HG02610 (cell line): ENCODE data around the gene KCNMB1.
"Not testable (repeated sequence)": the region's sequence is repeated elsewhere in the genome, so short reads cannot be mapped to it uniquely, and the experiment has no call there.

Experiments
- ATAC-seq: cut with Tn5 transposase; IDR thresholded peaks from one replicate; pipeline ENCODE4 v1.9.1; 2021; ENCODE audit warnings: mild to moderate bottlenecking, moderate library complexity; ENCODE audit not compliant: unreplicated experiment

Gene KCNMB1

DNA sequence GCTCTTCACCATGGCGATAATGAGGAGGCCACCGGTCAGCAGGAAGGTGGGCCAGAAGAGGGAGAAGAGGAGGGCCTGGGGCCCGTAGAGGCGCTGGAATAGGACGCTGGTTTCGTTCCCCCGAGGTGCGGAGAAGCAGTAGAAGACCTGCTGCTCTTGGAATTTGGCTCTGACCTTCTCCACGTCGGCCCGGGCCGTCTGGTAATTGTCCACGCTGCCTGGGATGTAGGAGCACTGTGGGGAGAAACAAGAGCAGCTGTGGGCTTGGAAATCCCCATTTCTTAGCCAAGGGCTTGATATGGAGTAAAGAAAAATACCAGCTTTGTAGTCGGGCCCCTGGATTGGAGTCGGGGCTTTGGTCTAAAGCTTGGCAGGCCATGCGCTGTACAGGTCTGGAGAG is 10.4 kb downstream of the KCNMB1 start:
- no peak for ATAC-seq

DNA sequence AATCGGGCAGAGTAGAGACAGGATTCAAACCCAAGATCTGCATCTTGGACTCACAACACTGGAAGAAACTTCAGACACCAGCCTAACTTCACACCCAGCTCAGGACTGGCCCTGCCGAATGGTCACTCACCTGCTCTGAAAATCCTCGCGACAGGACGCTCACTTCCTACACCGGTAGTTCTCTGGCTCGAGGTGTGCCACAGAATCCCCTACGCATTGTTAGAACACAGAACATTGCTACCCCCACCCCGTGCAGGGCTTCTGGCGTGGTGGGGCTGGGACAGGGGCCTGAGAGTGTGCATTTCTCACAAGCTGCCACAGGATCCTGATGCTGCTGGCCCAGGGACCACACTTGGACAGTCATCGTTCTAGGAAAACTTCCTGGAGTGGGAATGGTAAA is 12.1 kb downstream of the KCNMB1 start:
- ATAC-seq = no peak

DNA sequence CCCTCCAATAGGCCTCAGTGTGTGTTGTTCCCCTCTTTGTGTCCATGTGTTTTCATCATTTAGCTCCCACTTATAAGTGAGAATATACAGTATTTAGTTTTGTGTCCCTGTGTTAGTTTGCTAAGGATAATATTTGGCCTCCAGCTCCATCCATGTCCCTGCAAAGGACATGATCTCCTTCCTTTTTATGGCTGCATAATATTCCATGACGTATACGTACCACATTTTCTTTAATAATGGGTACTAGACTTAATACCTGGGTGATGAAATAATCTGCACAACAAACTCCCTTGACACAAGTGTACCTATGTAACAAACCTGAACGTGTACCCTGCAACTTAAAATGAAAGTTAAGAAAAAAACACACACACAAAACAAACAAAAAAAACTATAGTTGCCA is 12.6 kb downstream of the KCNMB1 start:
- ATAC-seq = not testable (repeated sequence)

DNA sequence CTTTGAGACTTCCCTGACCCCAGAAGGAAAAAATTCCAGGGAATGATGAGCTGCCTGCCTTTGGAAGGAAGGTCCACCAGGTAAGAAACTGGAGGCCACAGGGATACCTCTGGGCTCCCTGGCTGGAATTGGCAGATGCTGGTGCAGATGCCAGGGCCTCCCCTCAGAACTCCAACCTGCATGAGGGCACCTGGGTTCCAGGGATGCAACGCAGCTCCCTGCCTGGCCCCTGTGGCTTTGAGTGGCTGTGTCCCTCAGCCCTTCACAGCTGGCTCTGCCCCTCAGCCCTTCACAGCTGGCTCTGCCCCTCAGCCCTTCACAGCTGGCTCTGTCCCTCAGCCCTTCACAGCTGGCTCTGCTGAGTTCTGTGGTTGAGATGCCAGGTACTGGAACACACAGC is 13.9 kb downstream of the KCNMB1 start:
- no peak for ATAC-seq

DNA sequence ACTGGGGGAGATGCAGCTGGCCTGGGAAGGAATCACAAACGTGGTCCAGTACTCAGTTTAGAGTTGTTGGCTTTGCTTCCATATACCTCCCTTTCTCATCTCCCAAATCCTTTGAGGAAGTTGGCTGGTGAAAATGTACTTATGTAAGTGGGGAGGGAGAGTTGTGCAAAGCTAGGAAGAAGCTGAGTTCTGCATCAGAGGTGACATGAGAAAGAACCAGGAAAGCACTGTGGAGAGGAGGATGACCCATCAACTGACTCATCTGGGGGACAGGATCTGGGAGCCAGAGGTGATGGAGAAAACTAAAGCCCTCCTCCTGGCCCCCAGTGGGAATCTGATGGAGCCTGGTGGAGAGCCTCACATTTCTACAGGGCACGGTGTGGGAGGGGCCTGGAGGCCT is 16.2 kb downstream of the KCNMB1 start:
- ATAC-seq = no peak

DNA sequence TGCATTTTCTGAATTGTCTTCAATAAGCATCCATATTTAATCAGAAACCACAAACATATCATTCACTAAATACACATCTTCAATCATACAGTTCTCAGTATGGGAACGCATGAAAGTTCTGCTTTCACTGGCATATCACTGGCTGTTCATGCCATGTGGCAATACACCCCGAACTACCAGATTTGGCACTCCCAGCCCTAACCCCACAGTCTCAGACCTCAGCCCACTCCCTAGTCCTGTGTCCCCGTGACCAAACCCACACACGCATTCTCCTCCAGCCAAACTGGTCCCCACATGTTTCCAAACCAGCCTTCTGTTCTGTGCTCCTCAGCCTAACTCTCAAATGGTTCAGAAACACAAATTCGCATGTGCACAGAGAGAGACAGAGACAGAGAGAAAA is 20.6 kb downstream of the KCNMB1 start:
- no peak for ATAC-seq

DNA sequence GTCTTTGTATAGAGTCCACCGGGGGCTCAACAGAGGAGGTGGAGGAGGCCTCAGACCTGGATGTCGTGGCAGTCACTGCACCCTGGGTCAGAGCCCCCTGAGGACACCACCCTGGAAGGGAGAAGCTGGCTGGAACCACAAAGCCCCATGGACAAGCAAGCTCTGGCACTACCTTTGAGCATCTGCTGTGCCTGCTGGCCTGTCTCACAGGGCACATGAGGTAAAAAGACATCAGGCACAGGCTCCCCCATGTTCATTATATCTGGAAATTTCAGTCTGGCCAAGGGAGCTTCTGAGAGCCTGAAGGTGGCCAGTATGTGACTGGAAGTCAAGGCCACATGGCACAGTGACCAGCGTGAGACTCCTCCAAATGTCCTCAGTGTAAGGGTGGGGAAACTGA is 22.9 kb downstream of the KCNMB1 start:
- no peak for ATAC-seq

DNA sequence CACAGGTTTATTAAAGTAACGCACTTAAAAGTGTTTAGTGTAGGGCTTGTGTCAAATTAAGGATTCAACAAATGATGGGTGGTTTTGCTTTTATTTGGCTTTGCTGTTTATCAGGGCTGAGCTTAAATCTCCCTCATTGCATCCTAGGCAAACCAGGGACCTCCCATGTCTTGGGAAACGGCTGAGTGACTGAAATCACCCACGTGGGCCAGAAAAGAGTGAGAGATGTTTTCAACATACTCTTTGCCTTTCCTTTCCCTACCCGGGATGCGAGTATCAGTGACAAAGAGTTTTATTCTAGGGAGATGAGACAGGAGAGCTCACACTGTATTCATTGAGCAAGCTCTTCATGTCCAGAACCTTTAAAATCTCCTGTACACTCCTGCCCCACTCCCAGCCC is 23.3 kb downstream of the KCNMB1 start:
- ATAC-seq = no peak

DNA sequence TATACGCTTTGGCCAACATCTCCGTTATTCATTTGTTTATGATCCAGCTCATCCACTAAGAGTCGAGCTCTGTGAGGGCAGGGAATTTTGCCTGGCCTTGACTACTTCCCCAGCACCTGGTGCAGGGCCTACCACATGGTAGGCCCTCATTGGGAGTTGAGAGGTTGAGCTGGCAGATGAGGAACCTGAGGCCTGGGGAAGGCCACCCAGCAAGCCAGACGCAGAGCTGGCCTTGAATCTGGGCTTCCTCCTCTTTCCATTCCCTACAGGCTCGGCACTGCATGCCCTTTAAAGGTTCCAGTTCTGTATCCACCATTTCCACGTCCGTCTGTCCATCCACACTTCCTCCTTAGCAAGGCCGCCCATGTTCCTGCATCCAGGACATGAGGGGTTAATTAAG is 24.2 kb downstream of the KCNMB1 start:
- no peak for ATAC-seq

DNA sequence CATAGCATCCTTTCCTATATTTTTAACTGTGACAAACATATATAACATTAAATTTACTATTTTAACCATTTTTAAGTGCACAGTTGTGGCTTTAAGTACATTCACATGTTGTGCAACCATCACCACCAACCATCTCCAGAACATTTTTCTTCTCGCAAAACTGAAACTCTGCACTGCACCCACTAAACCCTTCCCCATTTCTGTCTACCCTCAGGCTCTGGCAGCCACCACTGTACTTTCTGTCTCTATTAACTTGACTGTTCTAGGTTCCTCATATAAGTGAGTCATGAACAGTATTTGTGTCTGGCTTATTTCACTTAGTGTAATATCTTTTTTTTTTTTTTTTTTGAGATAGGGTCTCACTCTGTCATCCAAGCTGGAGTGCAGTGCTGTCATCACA is 25.5 kb downstream of the KCNMB1 start:
- no peak for ATAC-seq

DNA sequence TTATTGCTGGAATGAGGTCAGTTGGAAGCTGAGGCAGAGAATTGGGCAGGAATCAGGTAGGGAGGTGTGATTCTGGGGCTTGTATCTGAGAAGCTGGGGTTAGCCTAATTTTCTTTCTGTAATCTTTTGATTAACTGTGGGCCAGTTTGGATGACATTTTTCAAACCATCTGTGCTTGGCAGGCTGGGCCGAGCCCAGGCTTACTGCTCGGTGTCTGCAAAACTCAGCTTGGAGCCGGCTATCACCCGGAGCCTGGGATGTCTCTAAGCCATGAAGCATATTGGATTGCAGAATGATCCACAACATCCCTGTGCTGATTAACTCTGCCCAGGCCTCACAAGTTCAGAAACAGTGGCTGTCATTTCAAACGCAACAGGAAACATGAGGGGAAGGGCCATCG is 26.5 kb downstream of the KCNMB1 start:
- ATAC-seq = no peak

DNA sequence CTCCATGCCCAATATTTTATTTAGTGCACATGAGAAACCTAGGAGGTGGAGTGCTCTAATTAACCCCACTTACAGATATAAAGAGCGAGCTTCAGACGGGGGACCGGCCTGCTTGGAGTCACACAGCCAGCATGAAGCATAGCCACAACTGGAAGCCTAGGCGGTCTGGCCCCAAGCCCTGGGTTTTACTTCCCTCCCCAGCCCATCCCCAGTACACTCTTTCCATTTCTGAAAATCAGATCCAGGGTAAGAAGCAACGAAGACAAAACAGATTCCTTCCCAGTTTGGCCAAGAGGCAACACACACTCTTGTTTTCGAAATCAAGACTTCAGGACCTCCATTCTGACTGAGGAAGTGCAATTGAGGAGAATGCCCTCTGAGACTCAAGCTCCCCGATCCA is 27.1 kb downstream of the KCNMB1 start:
- no peak for ATAC-seq

DNA sequence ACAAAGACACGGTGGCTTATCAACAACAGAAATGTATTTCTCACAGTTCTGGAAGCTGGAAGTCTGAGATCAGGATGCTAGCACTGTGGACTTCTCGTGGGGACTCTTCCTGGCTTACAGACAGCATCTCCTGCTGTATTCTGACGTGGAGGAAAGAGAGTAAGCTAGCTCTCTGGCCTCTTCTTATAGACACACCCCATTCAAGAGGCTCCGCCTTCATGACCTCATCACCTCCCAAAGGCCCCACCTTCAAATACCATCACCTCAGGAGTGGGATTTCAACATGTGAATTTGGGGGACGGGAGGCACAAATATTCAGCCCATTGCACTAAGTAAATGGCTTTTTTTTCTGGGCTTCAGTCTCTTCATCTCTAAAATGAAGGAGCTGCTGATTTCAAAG is 27.6 kb downstream of the KCNMB1 start:
- ATAC-seq = no peak

DNA sequence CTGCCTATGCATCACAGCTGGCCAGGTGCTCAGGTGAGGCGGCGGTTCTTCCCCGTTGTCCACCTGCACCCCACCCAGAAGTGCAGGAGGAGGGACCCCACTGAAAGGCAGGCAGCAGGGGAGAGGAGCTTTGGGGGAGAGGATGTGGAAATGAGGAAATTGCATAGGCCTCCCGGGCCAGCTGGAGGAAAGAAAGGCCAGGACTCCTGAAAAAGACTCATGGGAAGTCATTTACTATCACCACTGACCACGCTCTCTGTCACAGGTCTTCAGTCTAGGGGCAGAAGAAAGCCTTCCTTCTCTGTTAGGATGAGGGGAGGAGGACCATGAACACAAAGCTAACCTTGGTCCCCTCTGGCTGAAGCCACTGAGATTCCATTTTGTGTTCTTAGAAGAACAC is 28.1 kb downstream of the KCNMB1 start:
- ATAC-seq = no peak

DNA sequence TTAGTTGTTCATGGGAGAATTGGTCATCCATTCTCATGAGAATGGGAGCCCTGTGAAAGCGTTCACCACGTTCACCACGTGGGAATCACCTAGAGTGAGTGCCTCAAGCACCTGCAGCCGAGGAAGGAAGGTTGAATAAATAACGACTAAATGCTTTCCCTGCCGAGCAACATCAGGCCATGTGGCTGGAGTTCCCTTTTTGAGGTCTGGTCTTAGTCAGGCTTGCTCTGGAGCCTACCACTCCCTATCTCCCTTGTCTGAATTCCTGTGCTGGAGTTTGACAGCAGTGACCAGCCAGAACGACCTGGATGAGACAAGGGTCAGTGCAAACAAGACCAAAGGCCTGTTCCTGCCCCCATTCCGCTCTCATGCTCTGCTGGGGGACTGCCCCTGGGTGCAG is 28.5 kb downstream of the KCNMB1 start:
- peak; percentile 53 for ATAC-seq

DNA sequence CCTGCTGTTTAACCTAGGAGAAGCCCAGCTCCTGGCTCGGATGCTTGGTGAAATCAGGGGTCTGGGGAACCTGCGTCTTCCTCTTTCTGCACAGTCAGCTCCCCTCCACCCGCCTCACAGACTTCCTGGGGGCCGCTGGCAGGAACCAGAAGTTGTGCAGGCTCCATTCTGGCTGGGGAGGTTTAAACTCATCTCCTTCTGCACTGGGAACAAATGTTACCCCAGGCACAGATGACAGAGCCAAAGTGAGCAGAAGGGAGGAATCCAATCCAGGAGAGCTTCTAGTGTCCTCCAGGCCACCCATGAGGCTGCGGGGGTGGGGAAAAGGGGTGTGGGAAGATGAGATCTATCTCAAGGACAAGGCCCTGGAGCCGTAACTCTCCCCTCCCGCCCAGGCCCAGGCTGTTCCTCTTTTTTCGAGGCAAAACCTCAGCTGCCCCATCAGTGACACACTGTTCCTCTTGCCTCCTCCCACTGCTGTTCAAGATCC is 31.2 kb downstream of the KCNMB1 start:
- ATAC-seq = no peak

DNA sequence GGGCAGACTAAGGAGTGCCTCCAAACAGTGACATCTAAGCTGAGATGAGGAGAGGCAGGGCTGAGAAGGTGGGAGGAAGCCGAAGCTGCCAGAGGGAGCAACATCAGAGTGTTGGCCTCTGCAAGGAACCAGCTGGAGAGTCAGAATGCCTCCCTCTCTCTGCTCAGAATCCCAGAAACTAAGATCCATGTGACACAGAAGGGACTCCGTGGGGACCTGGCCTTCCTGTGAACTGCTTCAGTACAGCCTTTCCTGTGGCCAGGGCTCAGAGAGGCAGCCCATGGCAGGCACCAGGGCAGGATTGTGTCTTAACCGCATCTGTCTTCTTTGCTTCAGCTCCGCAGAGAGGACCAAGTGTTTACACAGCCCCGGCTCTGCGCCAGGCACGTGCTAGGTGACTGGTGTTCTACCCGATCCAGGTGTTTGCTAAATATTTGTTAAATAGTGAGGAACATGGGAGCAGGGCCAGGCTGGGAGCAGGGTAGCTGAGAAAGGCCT is 33.5 kb downstream of the KCNMB1 start:
- ATAC-seq = no peak

DNA sequence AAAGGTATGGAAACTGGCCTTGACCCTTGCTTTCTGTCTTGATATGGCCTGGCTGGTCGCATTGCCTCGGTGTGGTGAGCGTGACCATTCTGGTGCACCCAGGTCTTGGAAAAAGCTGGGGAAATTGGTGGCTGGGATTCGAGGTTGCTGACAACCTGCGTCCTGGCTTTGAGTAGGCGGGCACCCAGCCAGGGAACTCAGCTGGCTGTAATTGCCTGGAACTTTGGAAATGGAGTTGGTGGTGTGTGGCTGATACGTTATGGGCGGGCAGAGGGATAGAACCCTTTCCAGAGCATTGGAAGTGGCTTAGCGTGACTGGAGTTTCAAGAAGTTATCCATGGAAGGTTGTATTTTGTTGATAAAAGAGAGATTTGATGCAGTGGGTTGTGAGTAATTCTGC is 35.2 kb downstream of the KCNMB1 start:
- ATAC-seq = no peak

DNA sequence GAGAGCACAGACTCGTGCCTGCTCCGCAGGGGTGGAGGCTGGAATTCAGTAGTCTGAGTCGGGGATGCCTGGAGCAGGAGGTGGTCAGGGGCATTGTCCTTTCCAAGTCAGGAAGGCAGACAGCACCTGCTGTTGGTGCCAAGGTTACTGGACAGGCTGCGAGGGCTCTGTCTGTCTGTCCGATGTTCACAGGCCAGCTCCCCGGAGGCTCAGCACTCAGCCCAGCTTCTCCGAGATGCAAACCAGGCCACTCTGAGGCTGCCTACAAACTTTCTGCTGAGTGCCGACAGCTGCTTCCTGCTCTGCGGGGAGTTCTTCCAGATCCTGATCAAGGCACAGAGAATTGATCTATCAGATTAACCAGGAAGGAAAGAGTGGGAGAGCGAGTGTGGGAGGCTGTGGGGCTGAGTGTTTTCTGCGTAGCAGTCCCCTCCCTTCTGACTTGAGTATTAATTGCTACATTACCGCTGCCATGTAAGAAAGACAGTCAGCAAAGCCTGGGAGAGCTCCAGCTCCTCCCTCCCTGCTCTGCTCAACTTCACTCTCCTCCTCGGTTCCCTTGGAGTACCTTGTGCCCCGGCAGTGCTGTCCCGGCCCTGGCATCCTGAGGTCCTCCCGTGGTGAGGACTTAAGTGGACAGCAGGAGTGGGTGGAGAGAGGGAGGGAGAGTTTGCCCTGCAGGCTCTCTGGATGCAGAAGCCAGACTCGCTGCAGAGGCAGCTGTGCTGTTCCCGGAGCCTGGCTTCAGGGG is 36.0 kb downstream of the KCNMB1 start:
- no peak for ATAC-seq

DNA sequence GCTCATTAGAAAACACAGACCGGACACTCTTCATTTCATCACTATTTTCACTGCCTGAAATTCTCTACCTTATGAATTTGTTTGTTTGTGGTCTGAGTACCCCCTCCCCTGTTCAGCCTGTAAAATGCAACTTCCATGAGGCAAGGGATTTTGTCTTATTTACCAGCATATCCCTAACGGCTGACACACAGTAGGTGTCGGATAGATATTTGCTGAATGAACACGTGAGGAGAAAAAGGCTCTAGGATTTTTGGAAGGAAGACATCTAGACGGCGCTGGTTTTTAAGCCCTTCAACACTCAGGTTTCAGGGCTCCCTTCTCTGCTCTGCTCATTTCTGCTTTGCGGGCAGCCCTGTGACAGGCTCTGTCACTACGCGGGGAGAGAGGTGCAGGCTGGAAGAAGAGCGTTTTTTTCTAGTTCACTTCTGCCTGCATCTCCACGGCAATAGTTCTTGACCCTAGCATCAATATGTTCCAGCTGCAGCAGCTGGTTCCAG is 41.0 kb downstream of the KCNMB1 start:
- no peak for ATAC-seq

DNA sequence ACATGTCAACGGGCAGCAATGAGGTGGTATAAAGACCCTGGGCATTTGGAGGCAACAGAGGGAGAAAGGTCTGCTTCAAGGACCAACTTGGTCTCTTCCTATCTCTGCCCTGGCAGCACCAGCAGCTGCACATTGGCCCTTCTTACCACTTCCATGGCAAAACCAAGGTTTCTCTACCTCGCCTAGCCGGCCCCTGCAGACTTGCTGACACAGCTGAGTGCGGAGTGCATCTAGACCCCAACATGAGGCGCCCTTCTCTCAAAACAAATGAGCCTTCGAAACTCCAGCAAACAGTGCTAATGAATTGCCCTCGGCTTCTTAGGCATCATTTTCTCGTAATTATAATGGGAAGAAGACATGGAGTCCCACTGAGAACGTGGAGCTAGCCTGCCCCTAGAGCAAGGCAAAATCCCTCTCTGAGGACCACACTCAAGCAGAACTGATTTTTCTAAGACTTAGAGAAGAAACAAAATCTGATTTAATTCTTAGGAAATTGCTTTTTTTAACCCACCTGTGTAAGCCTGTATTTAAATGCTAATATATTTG is 42.1 kb downstream of the KCNMB1 start:
- ATAC-seq = no peak

DNA sequence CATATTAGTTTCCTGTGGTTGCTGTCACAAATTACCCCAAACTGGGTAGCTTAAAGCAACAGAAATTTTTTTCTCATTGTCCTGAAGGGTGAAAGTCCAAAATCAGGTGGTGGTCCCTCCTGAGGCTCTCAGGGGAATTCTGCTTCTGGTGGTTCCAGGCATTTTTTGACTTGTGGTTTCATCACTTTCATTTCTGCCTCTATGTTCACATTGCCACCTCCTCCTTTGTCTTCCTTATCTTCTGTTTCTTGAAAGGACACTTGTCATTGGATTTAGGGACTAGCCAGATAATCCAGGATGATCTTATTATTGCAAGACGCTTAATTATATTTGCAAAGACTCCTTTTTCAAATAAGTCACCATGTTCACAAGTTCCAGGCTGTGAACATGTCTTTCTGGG is 43.2 kb downstream of the KCNMB1 start:
- no peak for ATAC-seq

DNA sequence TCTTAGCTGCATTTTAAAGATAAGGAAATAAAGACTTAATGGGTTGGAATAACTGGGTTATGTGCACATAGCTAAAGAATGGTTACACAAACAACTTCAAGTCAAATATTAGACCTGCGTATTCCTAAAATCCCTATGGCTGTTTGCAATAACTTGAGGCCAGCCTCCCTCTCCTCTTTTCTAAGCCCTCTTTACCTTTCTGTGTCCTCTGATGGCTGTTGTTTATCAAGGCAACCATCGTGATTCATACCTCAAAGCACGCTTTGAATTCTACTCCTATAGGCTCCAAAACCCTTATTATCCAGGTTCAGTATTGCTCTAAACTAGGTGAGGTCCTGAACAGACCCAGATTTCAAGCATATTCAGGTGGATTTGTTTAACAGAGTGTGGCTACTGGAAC is 46.0 kb downstream of the KCNMB1 start:
- no peak for ATAC-seq
